ENCODE data around the gene RFTN1. TPM values are rescaled to one million over a fixed set of nuclear protein-coding genes. Genes with fewer than 3 reads are reported as not detected.

Gene RFTN1
- total and polyA plus RNA-seq, 2 experiments from 2014 or later, result 3.3 to 7.2 TPM

DNA sequence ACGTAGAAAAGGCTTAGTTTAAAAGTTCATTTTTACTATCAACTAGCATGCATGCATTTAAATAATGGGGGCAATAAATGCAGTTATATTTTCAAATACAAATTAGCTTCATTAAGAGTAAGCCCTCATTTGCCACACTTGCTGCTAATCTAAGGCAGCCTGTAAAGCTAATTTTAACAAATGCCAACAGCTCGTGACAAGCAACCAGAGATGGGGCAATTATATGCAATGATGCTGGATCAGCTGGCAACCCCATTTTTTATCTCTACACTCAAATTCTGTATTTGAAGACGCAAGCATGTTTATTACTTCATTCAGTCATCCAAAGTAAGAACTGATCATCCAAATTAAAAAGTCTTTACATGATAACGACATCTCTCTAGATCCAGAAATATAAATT, 12.1 kb downstream of the RFTN1 start:
- Histone ChIP-seq H3K36me3 (ENCODE audit: insufficient read depth) (no peaks in the 10 kb centered on the region; the same call in 1 of the 2 replicates), H3K4me2 (no peak overlapping the region), H3K27me3 (ENCODE audit: insufficient read depth) (no peaks in the 10 kb centered on the region), H3F3A (replicated peaks; ENCODE audit: low read depth) (no peaks in the 10 kb centered on the region), H3K27ac (ENCODE audit: low read depth) (no peak overlapping the region), H3K4me3 (no peak overlapping the region), H3K4me1 (ENCODE audit: insufficient read depth) (peaks cover 13% of the 10 kb centered on the region), H3K79me2 (replicated peaks; ENCODE audit: insufficient read depth) (no peaks in the 10 kb centered on the region), H3K9me2 (ENCODE audit: insufficient read depth) (peaks cover 7% of the 10 kb centered on the region; the same call in 1 of the 2 replicates), H4K20me1 (replicated peaks; ENCODE audit: insufficient read depth) (no peaks in the 10 kb centered on the region), H2AFZ (no peak overlapping the region)
- TF ChIP-seq, protein P1, sequence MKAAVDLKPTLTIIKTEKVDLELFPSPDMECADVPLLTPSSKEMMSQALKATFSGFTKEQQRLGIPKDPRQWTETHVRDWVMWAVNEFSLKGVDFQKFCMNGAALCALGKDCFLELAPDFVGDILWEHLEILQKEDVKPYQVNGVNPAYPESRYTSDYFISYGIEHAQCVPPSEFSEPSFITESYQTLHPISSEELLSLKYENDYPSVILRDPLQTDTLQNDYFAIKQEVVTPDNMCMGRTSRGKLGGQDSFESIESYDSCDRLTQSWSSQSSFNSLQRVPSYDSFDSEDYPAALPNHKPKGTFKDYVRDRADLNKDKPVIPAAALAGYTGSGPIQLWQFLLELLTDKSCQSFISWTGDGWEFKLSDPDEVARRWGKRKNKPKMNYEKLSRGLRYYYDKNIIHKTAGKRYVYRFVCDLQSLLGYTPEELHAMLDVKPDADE (IDR thresholded peaks at IDR 0.05), result no peak
- TF ChIP-seq, protein P2, sequence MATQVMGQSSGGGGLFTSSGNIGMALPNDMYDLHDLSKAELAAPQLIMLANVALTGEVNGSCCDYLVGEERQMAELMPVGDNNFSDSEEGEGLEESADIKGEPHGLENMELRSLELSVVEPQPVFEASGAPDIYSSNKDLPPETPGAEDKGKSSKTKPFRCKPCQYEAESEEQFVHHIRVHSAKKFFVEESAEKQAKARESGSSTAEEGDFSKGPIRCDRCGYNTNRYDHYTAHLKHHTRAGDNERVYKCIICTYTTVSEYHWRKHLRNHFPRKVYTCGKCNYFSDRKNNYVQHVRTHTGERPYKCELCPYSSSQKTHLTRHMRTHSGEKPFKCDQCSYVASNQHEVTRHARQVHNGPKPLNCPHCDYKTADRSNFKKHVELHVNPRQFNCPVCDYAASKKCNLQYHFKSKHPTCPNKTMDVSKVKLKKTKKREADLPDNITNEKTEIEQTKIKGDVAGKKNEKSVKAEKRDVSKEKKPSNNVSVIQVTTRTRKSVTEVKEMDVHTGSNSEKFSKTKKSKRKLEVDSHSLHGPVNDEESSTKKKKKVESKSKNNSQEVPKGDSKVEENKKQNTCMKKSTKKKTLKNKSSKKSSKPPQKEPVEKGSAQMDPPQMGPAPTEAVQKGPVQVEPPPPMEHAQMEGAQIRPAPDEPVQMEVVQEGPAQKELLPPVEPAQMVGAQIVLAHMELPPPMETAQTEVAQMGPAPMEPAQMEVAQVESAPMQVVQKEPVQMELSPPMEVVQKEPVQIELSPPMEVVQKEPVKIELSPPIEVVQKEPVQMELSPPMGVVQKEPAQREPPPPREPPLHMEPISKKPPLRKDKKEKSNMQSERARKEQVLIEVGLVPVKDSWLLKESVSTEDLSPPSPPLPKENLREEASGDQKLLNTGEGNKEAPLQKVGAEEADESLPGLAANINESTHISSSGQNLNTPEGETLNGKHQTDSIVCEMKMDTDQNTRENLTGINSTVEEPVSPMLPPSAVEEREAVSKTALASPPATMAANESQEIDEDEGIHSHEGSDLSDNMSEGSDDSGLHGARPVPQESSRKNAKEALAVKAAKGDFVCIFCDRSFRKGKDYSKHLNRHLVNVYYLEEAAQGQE (IDR thresholded peaks at IDR 0.05; ENCODE audit: unreplicated experiment), result no peak
- TF ChIP-seq ZNF114 (CRISPR knock-in tag; IDR thresholded peaks at IDR 0.05) (no peak), STAT1 (IDR thresholded peaks at IDR 0.05; ENCODE audit: unreplicated experiment) (no peak), POLR2AphosphoS5 (IDR thresholded peaks at IDR 0.05; ENCODE audit: low read depth) (no peak), JUNB (IDR thresholded peaks at IDR 0.05; ENCODE audit: unreplicated experiment) (no peak), NANOG (IDR thresholded peaks at IDR 0.05; ENCODE audit: borderline replicate concordance) (no peak), EZH2phosphoT487 (IDR thresholded peaks at IDR 0.05; ENCODE audit: unreplicated experiment) (no peak), ZNF331 (CRISPR knock-in tag; IDR thresholded peaks at IDR 0.05; ENCODE audit: low read depth) (no peak), CREB1 (CRISPR knock-in tag; IDR thresholded peaks at IDR 0.05; ENCODE audit: low read depth) (no peak), EZH2 (IDR thresholded peaks at IDR 0.05; ENCODE audit: low read depth, unreplicated experiment) (no peak)
- TF ChIP-seq, protein P3, sequence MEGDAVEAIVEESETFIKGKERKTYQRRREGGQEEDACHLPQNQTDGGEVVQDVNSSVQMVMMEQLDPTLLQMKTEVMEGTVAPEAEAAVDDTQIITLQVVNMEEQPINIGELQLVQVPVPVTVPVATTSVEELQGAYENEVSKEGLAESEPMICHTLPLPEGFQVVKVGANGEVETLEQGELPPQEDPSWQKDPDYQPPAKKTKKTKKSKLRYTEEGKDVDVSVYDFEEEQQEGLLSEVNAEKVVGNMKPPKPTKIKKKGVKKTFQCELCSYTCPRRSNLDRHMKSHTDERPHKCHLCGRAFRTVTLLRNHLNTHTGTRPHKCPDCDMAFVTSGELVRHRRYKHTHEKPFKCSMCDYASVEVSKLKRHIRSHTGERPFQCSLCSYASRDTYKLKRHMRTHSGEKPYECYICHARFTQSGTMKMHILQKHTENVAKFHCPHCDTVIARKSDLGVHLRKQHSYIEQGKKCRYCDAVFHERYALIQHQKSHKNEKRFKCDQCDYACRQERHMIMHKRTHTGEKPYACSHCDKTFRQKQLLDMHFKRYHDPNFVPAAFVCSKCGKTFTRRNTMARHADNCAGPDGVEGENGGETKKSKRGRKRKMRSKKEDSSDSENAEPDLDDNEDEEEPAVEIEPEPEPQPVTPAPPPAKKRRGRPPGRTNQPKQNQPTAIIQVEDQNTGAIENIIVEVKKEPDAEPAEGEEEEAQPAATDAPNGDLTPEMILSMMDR (conservative IDR thresholded peaks at IDR 0.05; ENCODE audit: low read depth in 2 of 2), result no peak
- TF ChIP-seq, protein P4, sequence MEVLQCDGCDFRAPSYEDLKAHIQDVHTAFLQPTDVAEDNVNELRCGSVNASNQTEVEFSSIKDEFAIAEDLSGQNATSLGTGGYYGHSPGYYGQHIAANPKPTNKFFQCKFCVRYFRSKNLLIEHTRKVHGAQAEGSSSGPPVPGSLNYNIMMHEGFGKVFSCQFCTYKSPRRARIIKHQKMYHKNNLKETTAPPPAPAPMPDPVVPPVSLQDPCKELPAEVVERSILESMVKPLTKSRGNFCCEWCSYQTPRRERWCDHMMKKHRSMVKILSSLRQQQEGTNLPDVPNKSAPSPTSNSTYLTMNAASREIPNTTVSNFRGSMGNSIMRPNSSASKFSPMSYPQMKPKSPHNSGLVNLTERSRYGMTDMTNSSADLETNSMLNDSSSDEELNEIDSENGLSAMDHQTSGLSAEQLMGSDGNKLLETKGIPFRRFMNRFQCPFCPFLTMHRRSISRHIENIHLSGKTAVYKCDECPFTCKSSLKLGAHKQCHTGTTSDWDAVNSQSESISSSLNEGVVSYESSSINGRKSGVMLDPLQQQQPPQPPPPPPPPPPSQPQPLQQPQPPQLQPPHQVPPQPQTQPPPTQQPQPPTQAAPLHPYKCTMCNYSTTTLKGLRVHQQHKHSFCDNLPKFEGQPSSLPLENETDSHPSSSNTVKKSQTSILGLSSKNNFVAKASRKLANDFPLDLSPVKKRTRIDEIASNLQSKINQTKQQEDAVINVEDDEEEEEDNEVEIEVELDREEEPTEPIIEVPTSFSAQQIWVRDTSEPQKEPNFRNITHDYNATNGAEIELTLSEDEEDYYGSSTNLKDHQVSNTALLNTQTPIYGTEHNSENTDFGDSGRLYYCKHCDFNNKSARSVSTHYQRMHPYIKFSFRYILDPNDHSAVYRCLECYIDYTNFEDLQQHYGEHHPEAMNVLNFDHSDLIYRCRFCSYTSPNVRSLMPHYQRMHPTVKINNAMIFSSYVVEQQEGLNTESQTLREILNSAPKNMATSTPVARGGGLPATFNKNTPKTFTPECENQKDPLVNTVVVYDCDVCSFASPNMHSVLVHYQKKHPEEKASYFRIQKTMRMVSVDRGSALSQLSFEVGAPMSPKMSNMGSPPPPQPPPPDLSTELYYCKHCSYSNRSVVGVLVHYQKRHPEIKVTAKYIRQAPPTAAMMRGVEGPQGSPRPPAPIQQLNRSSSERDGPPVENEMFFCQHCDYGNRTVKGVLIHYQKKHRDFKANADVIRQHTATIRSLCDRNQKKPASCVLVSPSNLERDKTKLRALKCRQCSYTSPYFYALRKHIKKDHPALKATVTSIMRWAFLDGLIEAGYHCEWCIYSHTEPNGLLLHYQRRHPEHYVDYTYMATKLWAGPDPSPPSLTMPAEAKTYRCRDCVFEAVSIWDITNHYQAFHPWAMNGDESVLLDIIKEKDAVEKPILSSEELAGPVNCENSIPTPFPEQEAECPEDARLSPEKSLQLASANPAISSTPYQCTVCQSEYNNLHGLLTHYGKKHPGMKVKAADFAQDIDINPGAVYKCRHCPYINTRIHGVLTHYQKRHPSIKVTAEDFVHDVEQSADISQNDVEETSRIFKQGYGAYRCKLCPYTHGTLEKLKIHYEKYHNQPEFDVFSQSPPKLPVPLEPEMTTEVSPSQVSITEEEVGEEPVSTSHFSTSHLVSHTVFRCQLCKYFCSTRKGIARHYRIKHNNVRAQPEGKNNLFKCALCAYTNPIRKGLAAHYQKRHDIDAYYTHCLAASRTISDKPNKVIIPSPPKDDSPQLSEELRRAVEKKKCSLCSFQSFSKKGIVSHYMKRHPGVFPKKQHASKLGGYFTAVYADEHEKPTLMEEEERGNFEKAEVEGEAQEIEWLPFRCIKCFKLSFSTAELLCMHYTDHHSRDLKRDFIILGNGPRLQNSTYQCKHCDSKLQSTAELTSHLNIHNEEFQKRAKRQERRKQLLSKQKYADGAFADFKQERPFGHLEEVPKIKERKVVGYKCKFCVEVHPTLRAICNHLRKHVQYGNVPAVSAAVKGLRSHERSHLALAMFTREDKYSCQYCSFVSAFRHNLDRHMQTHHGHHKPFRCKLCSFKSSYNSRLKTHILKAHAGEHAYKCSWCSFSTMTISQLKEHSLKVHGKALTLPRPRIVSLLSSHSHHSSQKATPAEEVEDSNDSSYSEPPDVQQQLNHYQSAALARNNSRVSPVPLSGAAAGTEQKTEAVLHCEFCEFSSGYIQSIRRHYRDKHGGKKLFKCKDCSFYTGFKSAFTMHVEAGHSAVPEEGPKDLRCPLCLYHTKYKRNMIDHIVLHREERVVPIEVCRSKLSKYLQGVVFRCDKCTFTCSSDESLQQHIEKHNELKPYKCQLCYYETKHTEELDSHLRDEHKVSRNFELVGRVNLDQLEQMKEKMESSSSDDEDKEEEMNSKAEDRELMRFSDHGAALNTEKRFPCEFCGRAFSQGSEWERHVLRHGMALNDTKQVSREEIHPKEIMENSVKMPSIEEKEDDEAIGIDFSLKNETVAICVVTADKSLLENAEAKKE (CRISPR knock-in tag; IDR thresholded peaks at IDR 0.05), result no peak
- H3K4me1 Mint-ChIP-seq, result peaks cover 12% of the 10 kb centered on the region
- no peak overlapping the region for H3K4me3 Mint-ChIP-seq
- H3K36me3 Mint-ChIP-seq (ENCODE audit: low read depth), result no peaks in the 10 kb centered on the region
- no peaks in the 10 kb centered on the region for H3K9me3 Mint-ChIP-seq
- no peak for DNase-seq (ENCODE audit: low spot score)
- H3K27me3 Mint-ChIP-seq (ENCODE audit: insufficient read depth, low read depth, poor library complexity), result peaks cover 2% of the 10 kb centered on the region
- H3K27ac Mint-ChIP-seq, result no peak overlapping the region
- ATAC-seq, result no peak

Measured in GM23338 (cell line).